ENCODE results near the gene DRD4.
"Not testable (repeated sequence)": the region's sequence is repeated elsewhere in the genome, so short reads cannot be mapped to it uniquely, and the experiment has no call there.

DRD4 gene

GRCh38 chr11:680476-680875, 43.4 kb downstream of the DRD4 start:
- DNase-seq (ENCODE audit: low spot score) = no peak

- DNase-seq (ENCODE audit: low spot score) = no peak
Observed at GRCh38 chr11:680970-681369, 43.9 kb downstream of the DRD4 start.

GRCh38 chr11:686451-687243, 49.6 kb downstream of the DRD4 start:
- DNase-seq (ENCODE audit: low spot score) = no peak

- no peak for DNase-seq (ENCODE audit: low spot score)
Observed at GRCh38 chr11:687751-688150, 50.7 kb downstream of the DRD4 start.

- DNase-seq (ENCODE audit: low spot score) = no peak
Observed at GRCh38 chr11:688681-689080, 51.6 kb downstream of the DRD4 start.

- DNase-seq (ENCODE audit: low spot score) = no peak
Observed at GRCh38 chr11:689625-690024, 52.6 kb downstream of the DRD4 start.

GRCh38 chr11:690244-690643, 53.2 kb downstream of the DRD4 start:
- DNase-seq (ENCODE audit: low spot score) = not testable (repeated sequence)
